ENCODE measurements around the gene DGAT2. TPM values are rescaled to one million over a fixed set of nuclear protein-coding genes. Genes with fewer than 3 reads are reported as not detected.

Gene DGAT2
- total RNA-seq, 1 experiment from 2014 or later: 6.4 TPM

DNA sequence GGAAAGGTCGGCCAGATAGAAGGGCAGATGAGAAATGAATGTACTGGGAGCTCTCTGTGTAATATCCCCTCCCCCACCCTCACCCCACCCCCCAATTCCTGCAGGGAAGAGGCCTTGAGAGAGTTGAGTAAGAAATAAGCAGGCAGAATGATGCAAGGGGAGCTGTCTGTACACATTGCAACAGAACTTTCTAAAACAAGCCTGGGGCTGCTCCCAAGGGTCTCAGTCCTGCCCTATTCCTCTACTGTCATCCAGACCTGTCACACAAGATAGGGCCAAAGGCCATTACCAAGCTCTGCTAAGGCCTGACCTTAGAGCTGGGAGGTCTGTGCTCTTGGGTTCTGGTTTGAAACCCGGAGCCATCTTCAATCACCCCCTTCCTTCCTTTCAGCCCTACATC lies 5.7 kb upstream of the DGAT2 start:
- no peaks in the 10 kb centered on the region for H3K9me3 Mint-ChIP-seq (ENCODE audit: unreplicated experiment)
- no peaks in the 10 kb centered on the region for H3K27me3 Mint-ChIP-seq (ENCODE audit: insufficient read depth, unreplicated experiment)
- peak overlapping the region; percentile 21 for H3K27ac Mint-ChIP-seq (ENCODE audit: low read depth, unreplicated experiment)
- H3K36me3 Mint-ChIP-seq (ENCODE audit: insufficient read depth, unreplicated experiment): no peaks in the 10 kb centered on the region
- no peak for TF ChIP-seq CTCF (IDR thresholded peaks at IDR 0.05; ENCODE audit: unreplicated experiment)
- intact Hi-C loops (cut with micrococcal nuclease): no loop called here
- H3K4me3 Mint-ChIP-seq (ENCODE audit: unreplicated experiment): no peak overlapping the region
- H3K4me1 Mint-ChIP-seq (ENCODE audit: insufficient read depth, unreplicated experiment): peaks cover 30% of the 10 kb centered on the region
- POLR2A ChIA-PET: interaction anchor here (1.1 to 1.3 kb wide), 2 partner anchors 50 to 200 kb away, joined by 4 to 5 read pairs; no protein-coding TSS in a partner anchor
- peak; percentile 81 for DNase-seq (ENCODE audit: unreplicated experiment)
- BruUV-seq (replicated peaks): no TSS peak
- CTCF ChIA-PET: interaction anchor here (1.0 to 1.7 kb wide), 4 partner anchors 40 to 57 kb away, joined by 3 to 4 read pairs (median 4); no protein-coding TSS in a partner anchor

DNA sequence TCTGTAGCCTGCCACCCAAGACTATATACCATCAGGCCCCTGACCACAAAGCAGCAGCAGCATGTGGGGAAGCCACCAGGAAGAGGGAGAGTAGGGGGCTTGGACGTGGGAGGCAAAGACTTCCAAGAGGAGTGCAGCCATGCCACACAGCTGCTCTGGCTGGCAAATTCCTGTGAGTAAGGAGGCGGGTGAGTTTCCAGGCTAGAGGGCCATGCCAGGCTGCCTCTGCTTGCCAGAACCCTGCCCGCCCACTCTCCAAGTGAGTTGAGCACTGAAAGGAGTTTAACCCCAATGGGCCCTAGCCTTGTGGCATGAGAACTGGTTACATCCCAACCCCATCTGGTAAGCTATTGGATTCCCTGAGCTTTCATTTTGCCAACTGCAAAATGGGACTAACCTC lies 4.7 kb upstream of the DGAT2 start:
- DNase-seq (ENCODE audit: unreplicated experiment): peak; percentile 26
- POLR2A ChIA-PET: no interaction called here
- Mint-ChIP-seq H3K27ac (ENCODE audit: low read depth, unreplicated experiment) (no peak overlapping the region), H3K9me3 (ENCODE audit: unreplicated experiment) (no peaks in the 10 kb centered on the region), H3K4me3 (ENCODE audit: unreplicated experiment) (no peak overlapping the region), H3K36me3 (ENCODE audit: insufficient read depth, unreplicated experiment) (no peaks in the 10 kb centered on the region), H3K4me1 (ENCODE audit: insufficient read depth, unreplicated experiment) (peaks cover 34% of the 10 kb centered on the region), H3K27me3 (ENCODE audit: insufficient read depth, unreplicated experiment) (no peaks in the 10 kb centered on the region)
- BruUV-seq (replicated peaks): no TSS peak
- TF ChIP-seq CTCF (IDR thresholded peaks at IDR 0.05; ENCODE audit: unreplicated experiment): no peak
- intact Hi-C loops (cut with micrococcal nuclease): no loop called here
- CTCF ChIA-PET: interaction anchor here (0.9 to 1.7 kb wide), 4 partner anchors 21 to 133 kb away, joined by 3 to 5 read pairs (median 4); no protein-coding TSS in a partner anchor

DNA sequence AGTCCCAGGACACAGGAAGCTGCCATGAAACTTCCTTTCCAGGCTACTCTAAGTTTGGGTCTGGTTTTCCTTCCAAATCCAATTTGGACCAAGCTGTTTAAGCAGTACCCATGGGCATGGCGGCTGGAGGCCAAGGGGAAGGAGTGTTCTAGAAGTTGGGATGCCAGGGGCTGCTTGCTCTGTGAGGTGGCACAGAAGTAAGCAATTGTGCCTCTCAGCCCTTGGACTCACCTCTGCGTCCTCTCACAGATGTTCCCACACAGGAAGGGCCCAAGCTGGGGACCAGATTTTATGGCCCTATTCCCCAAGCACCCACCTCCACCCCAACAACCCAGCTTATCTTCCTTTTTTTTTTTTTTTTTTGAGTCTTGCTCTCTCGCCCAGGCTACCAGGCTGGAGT lies 3.5 kb upstream of the DGAT2 start:
- Mint-ChIP-seq H3K27me3 (ENCODE audit: insufficient read depth, unreplicated experiment) (no peaks in the 10 kb centered on the region), H3K4me3 (ENCODE audit: unreplicated experiment) (no peak overlapping the region), H3K36me3 (ENCODE audit: insufficient read depth, unreplicated experiment) (no peaks in the 10 kb centered on the region), H3K9me3 (ENCODE audit: unreplicated experiment) (no peaks in the 10 kb centered on the region), H3K27ac (ENCODE audit: low read depth, unreplicated experiment) (no peak overlapping the region), H3K4me1 (ENCODE audit: insufficient read depth, unreplicated experiment) (peaks cover 35% of the 10 kb centered on the region)
- POLR2A ChIA-PET: no interaction called here
- DNase-seq (ENCODE audit: unreplicated experiment): no peak
- BruUV-seq (replicated peaks): no TSS peak
- CTCF ChIA-PET: interaction anchor here (0.6 to 1.2 kb wide), 4 partner anchors 38 to 59 kb away, joined by 3 to 5 read pairs (median 4); no protein-coding TSS in a partner anchor
- intact Hi-C loops (cut with micrococcal nuclease): no loop called here
- no peak for TF ChIP-seq CTCF (IDR thresholded peaks at IDR 0.05; ENCODE audit: unreplicated experiment)

DNA sequence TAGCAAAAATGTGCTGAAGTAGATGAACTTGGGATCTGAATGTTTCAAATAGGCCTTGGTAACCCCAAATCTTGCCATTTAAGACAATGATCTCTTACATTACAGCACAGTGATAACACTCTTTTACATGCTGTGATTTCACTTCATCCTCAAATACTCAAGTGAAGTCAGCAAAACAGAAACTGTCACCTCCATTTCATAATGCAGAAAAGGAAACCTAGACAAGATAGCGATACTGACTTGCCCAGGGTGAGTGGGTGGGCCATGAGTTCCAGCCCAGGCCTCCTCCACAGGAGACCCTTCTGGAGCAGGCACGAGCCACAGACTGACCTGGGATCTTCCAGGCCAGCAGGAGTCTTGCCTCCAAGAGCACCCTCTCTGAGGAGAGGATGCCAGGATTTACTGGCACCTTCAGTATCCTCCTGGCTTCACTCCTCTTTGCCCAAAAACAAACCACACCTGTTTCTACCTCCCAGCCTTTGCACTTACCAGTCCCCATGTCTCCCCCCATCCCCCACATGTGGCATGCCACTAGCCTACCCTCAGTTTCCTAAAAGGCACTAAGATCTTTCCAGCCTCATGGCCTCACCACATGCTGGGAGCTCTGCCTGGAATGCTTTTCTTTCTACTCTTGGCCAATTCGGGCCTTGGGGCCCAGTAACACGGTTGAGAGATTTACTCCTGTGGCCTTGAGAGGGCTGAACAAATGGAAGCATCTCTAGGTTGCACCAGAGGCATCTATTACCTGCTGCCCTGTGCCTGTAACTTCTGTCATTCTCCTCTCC lies 1.9 kb upstream of the DGAT2 start:
- no peaks in the 10 kb centered on the region for H3K36me3 Mint-ChIP-seq (ENCODE audit: insufficient read depth, unreplicated experiment)
- TF ChIP-seq CTCF (IDR thresholded peaks at IDR 0.05; ENCODE audit: unreplicated experiment): no peak
- peaks cover 41% of the 10 kb centered on the region for H3K4me1 Mint-ChIP-seq (ENCODE audit: insufficient read depth, unreplicated experiment)
- BruUV-seq (replicated peaks): no TSS peak
- no peak overlapping the region for H3K4me3 Mint-ChIP-seq (ENCODE audit: unreplicated experiment)
- intact Hi-C loops (cut with micrococcal nuclease): no loop called here
- ChIA-PET POLR2A (interaction anchor here (0.6 kb wide), 1 partner anchor 609 kb away, joined by 4 read pairs; no protein-coding TSS in a partner anchor), CTCF (no interaction called here)
- no peaks in the 10 kb centered on the region for H3K9me3 Mint-ChIP-seq (ENCODE audit: unreplicated experiment)
- no peak overlapping the region for H3K27ac Mint-ChIP-seq (ENCODE audit: low read depth, unreplicated experiment)
- no peak for DNase-seq (ENCODE audit: unreplicated experiment)
- no peaks in the 10 kb centered on the region for H3K27me3 Mint-ChIP-seq (ENCODE audit: insufficient read depth, unreplicated experiment)

All from MCF 10A (cell line).